GM12875 (cell line): Measurements from ENCODE around the gene SECISBP2.

Experiments
- H3K4me3 ChIP-seq: one replicate; pipeline ENCODE4 v1.5.1; 2011; ENCODE audit warnings: low read depth, low read length, control low read depth
- CTCF ChIP-seq: IDR thresholded peaks from 2 replicates; pipeline ENCODE4 v1.5.1; 2011; ENCODE audit warnings: low read depth, mild to moderate bottlenecking, control low read depth, inconsistent platforms, low read length, moderate library complexity, borderline replicate concordance; ENCODE audit not compliant: insufficient read depth

SECISBP2 gene

GRCh38 chr9:89317282-89317681 is 1.0 kb upstream of the SECISBP2 start:
- no peak overlapping the region for H3K4me3 ChIP-seq
- TF ChIP-seq CTCF = no peak

GRCh38 chr9:89319015-89319905 is 960 bp downstream of the SECISBP2 start:
- peak overlapping the region; percentile 96 for H3K4me3 ChIP-seq
- no peak for TF ChIP-seq CTCF

- H3K4me3 ChIP-seq = no peak overlapping the region
- TF ChIP-seq CTCF = no peak
Measured at GRCh38 chr9:89323390-89323789, 5.1 kb downstream of the SECISBP2 start.

- no peak for TF ChIP-seq CTCF
- H3K4me3 ChIP-seq = no peak overlapping the region
Measured at GRCh38 chr9:89325733-89326132, 7.4 kb downstream of the SECISBP2 start.

GRCh38 chr9:89328064-89328463 is 9.8 kb downstream of the SECISBP2 start:
- H3K4me3 ChIP-seq = no peak overlapping the region
- no peak for TF ChIP-seq CTCF

- TF ChIP-seq CTCF = no peak
- H3K4me3 ChIP-seq = no peak overlapping the region
Measured at GRCh38 chr9:89329917-89330316, 11.6 kb downstream of the SECISBP2 start.

GRCh38 chr9:89330513-89330912 is 12.2 kb downstream of the SECISBP2 start:
- TF ChIP-seq CTCF = no peak
- no peak overlapping the region for H3K4me3 ChIP-seq
